Stomach (tissue), 4 donors: ENCODE data around the gene CPB2.

Source experiments
- EP300 ChIP-seq: sonication (generic); formaldehyde crosslinking; IDR thresholded peaks from one replicate; pipeline ENCODE4 v1.6.1; 2017; ENCODE audit warnings: antibody characterized with exemption
- POLR2A ChIP-seq, 4 donors: fragments of 450-650 bp; IDR thresholded peaks; one replicate each; pipeline ENCODE4 v1.6.1; 2016; ENCODE audit warnings: antibody characterized with exemption in 4 of 4, control low read depth in 2 of 4, mild to moderate bottlenecking in 1 of 4, moderate library complexity in 1 of 4
- TF ChIP-seq, protein P1 (sequence below), 7 experiments: fragments of 450-650 bp in 4 of 7; fragments of 200-600 bp in 3 of 7; sonication (generic) in 3 of 7; IDR thresholded peaks; one replicate each; pipeline ENCODE4 v1.5.1; 2016 to 2019; ENCODE audit warnings: antibody characterized with exemption in 7 of 7, control low read depth in 2 of 7, mild to moderate bottlenecking in 1 of 7

DNA sequence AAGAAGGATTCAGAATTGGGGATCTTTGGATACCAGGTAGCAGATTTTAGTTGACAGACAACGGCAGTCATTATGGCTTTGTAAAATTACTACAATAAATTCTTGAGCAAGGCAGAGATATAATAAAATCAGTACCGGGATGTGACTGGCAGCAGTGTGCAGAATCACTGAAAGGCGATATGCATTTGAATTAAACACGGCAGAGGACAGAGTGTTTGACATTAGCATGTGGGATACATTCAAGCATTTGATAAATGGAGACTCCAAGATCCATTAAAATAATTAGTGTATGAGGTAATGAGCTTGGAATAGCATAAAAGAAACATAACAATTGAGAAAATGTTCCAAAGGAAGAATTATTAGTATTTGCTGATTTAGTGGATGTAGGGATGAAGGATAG is 40.3 kb upstream of the CPB2 start:
- TF ChIP-seq POLR2A (IDR thresholded peaks at IDR 0.05), result no peak
- TF ChIP-seq, protein P1, sequence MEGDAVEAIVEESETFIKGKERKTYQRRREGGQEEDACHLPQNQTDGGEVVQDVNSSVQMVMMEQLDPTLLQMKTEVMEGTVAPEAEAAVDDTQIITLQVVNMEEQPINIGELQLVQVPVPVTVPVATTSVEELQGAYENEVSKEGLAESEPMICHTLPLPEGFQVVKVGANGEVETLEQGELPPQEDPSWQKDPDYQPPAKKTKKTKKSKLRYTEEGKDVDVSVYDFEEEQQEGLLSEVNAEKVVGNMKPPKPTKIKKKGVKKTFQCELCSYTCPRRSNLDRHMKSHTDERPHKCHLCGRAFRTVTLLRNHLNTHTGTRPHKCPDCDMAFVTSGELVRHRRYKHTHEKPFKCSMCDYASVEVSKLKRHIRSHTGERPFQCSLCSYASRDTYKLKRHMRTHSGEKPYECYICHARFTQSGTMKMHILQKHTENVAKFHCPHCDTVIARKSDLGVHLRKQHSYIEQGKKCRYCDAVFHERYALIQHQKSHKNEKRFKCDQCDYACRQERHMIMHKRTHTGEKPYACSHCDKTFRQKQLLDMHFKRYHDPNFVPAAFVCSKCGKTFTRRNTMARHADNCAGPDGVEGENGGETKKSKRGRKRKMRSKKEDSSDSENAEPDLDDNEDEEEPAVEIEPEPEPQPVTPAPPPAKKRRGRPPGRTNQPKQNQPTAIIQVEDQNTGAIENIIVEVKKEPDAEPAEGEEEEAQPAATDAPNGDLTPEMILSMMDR (IDR thresholded peaks at IDR 0.05), result no peak
- TF ChIP-seq EP300, result no peak
